Eye (tissue), 1 donor: ENCODE results near the gene NDUFA8.

Experiments
- DNase-seq: peaks from one replicate; pipeline ENCODE4 v3.0.0-alpha.2; 2015

NDUFA8 gene

DNA sequence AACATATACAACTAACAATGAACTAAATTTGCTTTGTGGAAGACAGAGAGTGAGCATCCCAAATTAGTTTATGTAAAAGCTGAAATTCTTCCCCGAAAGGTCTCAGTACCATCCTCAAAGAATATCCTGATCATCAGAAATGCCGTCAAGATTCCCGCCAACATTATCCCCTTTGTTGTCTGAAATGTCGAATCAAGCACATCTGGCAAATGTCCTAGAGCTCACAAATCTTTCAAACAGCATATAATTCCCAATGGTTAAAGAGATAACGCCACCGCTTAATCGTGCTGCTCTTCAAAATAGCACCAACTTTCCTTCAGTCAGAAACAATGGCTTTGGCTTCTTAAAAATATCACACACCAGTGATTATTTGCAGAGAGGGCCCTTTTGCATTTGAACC, 23.9 kb upstream of the NDUFA8 start:
- DNase-seq = no peak

DNA sequence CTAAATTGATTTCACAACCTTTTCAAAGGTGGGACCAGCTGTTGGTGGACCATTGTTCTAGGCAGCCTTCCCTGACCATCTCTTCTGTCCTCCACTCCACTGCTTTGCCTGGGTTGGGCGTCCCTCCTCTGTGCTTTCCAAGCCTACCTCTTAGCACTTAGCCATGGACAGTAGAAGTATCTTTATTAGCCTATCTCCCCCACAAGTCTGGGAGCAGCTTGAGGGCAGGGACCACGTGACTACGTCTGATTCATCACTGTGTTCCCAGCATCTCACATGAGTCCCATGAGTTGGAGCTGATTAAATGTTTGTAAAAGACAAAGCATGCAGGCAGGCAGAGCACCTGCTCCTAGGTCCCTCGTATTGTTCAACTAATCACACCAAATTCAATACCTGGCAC, 21.1 kb upstream of the NDUFA8 start:
- no peak for DNase-seq

DNA sequence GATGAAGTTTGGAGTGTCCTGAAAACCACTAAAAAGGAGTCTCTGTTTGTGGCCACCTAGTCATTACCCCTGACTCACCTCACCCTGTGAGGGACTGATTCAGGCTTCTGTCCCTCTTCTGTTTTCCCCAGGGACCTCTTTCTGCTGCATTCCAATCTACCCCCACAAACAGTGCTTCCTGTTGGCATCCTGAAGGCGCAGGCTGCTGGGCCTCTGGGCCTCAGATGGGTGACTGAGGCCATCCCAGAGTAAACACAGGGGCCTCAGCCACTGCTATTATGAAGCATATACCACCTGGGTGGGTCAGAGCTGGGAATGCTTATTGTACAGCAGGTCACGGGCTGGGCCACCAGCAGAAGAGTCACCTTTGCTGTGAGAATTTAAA, 20.1 kb upstream of the NDUFA8 start:
- no peak for DNase-seq

DNA sequence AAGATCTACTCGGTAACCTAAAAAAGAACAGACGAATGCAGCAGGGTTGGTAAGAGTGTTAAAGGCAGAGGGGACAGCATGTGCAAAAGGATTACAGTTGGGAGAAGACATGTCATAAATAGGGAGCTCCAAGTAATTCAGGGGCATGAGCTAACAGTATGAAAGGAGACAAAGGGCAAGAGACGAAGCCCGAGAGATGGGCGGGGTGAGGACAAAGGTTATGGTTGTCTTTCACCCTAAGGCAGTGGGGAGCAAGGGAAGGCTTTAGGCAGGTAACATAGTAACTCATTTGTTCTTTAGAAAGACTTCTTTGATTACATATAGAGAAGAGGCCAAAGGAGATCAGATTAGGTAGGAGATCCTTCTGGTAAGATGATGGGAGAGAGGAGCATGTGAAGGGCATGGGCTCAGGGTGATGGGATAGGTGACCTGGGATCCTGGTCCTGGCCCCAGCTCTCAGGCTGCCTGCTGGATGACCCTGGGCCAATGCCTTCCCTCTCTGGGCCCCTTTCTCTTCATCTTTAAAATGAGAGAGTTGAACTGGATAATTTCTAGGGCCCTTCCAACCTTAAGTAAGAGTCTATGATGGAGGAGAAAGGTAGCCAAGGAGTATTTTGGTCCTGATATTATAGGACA, 19.6 kb upstream of the NDUFA8 start:
- no peak for DNase-seq

DNA sequence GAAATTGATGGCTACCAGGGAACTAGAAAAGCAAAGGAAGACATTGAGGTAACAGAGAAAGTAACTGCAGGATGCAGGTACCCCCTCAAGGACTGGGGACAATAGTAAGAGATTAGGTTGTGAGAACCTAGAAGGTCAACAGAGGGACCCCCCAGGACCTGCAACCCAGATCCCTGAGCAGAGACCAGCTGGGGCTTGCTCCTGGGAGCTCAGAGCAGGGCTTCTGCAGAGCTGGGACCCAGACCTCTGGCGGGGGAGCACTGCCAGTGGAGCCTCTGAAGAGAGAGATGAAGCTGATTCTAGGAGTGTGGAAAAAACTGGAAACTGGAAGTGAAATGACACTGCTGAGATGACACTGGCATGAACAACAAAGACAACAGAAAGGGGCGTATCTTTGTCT, 17.3 kb upstream of the NDUFA8 start:
- no peak for DNase-seq

DNA sequence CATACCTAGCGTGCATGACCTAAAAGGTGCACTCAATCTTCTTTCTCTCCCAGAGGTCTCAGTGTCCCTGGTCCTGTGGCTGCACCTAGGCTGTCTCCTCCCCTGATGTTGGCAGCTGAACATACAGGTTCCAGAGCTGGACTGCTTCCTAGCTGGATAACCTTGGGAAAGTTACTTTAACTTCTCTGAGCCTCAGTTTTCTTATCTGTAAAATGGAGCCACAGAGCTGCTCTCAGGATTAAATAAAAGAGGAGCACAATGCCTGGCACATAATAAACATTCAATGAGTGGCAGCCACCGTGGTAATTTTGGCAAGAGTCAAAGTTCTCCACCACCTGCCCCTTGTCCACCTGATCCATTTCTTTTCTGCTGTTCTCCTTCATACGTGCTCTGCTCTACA, 14.1 kb upstream of the NDUFA8 start:
- no peak for DNase-seq

DNA sequence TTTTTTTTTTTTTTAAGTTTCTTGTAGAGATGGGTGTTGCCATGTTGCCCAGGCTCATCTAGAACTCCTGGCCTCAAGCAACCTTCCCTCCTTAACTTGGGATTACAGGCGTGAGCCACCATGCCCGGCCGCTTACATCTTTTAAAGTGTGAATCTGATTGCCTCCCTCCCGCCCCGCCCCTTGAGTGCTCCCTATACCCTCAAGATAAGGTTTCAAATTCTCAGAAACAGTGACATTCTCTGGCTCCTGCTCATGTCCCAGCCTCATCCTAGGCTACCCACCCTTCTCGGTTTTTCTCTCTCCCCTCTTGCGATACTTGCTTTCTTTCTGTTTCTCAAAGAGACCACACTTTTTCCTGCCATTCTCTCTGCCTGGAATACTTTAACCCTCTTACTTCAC, 12.6 kb upstream of the NDUFA8 start:
- DNase-seq = no peak

DNA sequence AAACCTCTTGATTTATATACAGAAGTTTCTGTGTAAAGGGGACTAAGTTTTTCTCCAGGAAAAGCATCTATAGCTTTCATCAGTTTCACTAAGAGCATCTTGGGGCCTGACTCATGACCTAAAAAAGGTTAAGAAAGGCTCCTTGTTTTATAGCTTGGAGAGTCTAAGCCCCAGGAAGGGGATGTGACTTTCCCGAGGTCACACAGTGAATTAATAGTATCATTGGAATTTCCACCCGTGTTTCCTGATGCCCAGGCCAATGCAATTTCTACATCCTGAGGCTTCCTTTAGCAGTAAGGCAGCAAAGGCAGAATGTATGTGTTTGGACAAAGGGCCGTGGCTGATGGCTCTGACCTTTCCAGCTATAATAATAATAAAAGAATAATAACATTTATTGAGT, 8.8 kb upstream of the NDUFA8 start:
- no peak for DNase-seq

DNA sequence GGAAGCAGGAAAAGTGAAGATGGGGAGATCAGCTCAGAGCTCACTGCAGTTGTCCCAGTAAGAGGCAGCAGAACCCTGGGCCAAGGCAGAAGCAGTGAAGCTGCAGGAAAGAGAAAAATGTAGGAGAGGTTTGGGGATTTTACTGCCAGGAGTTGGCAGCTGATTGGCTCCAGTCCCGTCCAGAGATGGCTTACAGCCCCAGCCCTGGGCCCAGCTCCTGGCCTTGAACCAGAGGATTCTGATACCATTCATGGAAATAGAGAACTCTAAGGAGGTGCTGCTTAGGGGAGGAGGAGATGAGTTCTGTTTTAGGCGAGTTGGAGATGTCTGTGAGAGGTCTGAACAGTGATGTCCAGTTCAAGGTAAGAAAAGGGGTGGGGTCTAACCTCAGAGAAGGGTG, 4.7 kb upstream of the NDUFA8 start:
- no peak for DNase-seq

DNA sequence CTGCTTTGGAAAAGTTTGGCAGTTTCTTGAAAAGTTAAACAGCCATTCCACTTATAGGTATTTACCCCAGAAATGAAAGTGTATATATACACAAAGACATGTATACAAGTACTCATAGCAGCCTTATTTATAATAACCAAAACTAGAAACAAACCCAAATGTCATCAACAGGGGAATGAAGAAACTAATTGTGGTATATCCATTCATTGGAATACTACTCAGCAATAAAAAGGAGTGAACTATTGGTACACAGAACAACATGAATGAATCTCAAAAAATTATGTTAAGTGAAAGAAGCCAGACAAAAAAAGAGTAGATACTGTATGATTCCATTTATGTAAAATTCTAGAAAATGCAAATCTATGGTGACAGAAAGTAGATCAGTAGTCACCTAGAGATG, 2.8 kb upstream of the NDUFA8 start:
- DNase-seq = no peak

DNA sequence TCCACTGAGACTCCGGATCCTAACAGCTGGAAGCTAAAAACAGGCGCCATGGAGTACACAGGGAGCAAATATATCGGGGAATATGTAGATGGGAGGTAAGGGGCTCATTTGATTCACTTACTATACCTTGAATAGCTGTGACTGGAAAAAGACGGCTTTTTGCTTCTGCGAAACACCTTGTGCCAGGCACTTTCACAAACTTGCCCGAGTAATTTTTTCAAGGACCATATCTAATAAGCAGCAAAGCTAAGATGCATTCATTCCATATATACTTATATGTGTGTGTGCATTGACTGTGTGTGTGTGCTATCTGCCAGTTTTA, 307 bp upstream of the NDUFA8 start:
- DNase-seq = no peak

DNA sequence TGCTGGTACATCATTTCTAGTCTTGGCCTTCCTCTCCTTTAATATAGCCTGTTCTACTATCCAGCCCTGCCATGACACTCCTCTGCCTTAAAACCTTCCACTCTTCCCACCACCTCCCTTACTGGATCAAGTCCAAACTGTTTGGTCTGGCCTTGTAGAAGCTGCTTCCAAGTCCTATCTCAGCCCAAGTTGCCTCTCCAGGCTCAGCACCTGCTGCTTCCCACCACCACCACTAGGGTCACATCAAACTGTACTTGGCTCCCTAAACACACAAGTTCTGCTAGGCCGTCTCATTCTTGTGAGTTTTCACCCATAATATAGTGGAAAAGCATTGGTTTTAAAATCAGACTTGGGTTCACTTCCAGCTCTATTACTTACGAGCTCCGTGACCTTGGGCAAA, 1.4 kb downstream of the NDUFA8 start:
- DNase-seq = peak; percentile 33

DNA sequence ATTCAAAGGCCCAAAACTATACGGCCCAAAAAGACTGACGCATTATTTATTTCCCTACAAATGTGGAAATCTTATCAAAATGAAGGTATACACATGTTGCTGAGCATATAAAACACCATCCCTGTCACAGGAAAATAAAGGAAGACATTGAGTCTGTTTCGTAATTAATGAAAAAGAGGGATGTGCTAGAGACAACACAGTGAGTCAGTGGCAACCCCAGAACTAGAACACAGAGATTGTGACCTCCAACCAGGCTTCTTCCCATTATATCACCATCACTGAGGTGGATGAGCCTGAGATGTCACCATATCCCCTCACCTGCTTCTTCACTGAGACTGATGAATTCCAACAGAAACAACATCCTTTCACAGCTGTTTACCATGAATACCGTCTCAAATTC, 3.8 kb downstream of the NDUFA8 start:
- DNase-seq = no peak

DNA sequence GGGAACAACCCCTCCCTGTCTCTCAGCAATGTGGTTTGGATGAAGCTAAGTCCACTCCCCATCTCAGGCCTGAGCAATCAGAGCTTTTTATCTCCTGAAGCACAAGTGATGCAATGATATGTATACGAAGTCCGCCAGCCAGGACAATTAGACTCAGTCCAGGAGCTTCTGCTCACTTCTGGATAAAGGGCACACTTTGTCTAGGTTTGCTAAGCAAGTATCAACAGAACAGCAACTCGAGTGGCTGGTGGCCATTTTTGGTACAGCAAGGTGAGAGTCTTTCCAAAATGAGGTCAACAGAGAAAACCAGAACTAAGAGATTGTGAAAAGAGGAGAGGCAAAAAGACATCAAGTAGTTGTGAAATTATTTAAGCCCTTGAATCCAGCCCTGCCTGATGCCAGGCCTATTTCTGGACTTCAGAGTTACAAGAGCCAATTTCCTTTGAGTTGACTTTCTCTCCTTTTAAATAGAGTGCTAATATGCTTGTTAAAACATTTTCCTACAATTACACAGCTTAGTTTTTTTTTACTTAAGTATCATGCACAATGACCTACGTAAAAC, 8.2 kb downstream of the NDUFA8 start:
- no peak for DNase-seq

DNA sequence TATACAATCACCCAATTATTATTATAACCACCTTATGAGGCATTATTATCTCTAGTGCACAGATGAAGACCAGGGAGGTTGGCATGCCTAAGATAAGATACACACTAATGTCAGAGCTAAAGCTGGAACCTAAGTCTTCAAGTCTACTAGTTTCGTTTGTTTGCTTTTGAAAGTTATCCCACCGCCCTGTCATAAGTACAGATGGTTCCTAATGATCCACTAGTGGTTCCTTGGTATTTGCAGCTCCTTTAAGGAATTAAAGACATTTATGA, 14.1 kb downstream of the NDUFA8 start:
- DNase-seq = no peak

DNA sequence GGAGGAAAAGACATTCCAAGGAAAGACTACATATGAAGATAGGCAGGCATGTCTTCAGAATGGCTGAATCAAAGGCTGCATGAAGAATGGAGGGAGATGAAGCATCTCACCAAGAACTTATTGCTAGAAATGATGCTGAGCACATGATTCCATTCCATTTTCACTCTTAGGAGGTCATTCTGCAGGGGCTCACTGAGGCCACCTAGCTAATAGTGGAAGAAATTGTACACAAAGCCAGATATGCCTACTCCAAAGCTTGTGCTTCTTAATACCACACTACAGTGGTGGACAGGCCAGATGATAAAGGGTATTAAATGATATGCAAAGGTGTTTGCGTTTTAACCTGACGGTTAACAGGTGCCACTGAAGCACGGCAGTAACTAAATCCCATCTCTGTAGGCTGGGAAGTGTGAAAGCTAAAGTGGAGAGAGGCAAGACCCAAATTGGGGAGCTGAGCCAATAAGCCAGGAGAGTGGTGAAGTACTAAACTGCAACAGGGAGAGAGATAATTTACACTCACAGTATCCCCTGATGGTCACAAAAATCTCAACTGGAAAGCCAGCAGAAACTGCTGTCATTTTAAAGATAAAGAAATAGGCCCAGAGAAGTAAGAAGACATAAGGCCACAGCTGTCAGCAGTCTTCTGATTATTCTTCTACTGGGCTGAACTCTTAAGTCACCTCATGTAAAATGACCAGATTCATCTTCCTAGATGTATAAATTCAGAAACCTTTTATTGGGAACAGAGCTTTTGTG, 14.6 kb downstream of the NDUFA8 start:
- no peak for DNase-seq

DNA sequence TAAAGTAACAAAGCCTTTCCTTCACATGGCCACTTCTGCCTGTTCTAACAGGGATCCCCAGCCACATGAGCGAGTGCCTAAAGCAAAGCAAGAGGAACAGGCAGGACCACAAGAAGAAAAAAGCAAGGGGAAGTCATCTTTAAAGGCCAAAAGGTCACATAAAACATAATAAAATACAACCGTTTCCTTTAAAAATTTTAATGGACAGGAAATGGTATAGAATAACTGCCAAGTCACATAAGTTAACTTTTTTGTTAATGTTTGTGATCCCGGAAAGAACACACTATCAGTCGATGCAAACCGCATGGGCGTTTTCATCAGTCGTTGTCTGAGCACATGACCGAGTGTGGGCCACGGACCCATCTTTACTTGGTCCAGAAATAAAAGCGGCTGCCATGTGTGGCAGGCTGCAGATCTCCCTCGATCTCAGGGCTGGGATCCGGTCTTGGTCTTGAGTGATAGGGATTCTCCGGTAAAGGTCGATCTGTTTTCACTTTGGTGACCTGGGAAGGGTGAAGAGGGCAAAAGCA, 15.6 kb downstream of the NDUFA8 start:
- DNase-seq = no peak

DNA sequence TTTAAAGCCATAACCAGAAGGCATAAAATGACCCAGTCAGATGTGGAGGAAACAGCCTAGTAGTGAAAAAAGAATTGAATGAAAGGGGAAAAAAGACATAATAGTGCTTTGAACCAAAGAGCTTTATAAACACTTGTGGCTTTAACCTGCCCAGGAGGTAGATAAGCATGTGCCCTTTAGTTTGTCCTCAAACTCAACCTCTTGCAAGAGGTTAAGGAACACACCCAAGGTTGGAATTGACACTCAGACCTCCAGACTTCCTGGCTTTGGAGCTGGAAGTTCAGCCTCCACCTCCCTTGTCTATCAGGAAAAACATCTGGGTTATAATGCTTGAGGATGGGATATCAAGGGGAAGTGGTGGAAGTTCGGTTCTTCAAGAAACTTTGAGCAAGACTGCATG, 16.3 kb downstream of the NDUFA8 start:
- DNase-seq = no peak

DNA sequence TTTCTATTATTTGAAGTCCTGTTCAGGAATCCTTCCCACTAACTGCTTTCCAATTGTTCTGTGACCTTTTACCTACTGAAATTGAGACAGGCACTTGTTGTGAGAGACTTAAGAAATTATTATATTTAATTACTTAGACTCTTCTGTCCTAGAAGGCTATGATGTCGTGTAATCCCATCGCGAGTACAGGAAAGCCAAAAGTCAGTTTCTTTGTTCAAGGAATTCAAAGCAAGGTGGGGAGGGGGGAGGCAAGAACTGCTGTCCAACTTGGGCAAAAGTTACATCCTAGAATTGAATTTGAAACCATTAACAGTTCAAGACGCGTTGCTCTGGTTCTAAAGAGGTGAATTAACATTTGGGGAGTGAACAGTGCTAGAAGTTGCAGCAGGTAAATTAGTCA, 17.9 kb downstream of the NDUFA8 start:
- DNase-seq = no peak

DNA sequence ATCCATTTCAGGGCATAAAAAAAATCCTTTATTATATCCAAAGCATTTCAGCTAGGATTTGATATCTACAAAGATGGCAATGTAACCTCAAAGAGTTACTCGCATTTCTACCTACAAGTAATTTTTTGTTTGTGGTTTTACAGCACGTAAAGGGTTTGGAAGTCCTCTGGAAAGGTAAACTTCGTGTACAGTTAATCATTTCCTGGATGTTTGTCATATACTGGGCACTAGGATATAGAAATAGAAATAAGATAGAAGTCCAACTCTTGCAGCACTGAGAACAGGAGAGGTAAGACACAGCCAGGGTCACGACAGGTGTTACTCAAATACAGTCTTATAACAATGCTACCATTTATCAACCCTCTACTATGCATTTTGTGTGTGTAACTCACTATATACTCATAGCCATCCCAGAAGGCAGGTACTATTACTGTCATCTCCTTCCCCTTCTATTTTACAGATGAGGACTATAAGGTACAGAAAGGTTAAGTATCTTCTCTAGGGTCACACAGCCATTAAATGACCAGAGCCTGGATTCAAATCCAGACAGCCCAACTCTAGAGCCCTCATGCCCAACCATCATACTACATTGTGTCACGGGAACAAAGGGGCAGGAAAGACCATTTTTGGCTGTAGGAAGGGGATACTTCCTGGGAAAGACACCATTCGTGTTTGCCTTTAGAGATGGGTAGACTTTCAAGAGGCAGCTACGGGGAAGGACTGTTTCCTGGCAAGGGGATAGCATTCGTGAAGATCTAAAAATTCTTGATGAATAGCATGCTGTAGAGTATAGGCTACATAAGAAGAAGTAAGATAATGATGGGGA, 19.0 kb downstream of the NDUFA8 start:
- no peak for DNase-seq

DNA sequence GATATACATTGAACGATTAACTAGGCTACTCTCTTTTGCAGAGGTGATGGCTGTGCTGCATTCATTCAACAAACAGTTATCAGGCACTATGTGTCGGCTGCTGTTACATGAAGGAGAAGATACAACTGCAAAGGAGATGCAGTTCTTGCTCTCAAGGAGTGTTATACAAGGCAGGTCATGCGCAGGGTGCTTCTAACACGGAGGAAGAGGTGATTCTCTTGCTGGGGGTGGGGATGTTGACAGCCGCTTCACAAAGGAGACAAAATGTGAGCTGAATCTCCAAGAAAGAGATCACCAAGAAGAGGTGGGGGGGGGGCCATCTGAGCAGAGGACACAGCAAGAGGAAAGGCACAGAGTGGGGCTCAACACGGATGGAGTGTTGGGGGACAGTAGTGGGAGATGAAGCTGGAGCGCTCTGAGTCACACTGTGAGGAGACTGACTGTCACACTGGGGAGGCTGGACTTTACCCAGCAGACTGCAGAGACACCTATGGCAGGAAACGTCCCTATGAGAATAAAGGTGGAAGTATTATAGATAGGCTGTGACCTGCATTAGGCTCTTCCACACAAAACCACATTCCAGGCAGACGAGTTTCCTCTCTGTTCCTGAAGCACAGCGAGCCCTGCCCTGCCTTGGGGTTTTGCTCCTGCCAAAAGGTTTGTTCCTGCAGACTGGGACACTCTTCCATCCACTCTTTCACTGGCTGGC, 20.9 kb downstream of the NDUFA8 start:
- DNase-seq = no peak

DNA sequence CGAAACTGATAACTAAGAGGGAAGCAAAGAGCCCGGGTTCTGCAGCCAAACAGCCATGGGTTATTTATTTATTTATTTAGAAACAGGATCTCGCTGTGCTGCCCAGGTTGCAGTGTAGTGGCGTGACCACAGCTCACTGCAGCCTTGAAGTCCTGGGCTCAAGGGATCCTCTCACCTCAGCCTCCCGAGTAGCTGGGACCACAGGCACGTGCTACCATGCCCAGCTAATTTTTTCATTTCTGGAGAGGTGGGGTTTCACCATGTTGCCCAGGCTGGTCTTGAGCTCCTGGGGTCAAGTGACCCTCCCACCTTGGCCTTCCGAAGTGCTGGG, 24.1 kb downstream of the NDUFA8 start:
- no peak for DNase-seq

DNA sequence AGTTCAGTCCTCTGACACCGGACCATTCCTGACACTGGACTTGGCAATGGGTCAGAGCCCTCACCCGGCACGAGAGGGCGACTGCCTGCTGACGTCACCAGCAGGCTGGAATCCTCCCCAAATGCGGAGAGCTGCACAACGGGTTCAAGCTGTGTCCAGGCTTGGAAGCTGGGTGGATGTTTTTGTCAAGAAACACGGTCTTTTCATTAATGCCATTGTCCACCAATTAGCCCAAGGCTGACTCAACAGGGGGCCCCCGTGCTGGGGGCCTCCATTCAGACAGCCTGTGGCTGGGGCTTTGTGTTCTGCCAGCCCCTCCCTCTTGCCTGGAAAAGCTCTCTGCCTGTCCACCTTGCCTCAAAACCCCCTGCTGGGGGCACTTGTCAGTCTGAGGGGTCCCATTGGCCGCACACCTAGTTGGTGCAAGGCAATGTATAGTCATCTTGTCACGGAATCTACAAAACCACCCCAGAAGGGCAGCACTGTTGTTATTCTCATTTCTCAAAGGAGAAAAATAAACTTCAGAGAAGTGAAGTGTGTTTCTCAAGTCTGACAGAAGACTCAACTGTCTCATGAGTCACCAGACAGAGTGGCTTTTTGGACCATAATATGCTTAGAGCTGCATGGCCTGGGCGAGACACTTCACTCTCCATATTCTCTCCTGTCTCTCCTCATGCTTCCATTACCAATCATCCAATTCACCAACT, 24.6 kb downstream of the NDUFA8 start:
- DNase-seq = peak; percentile 71
